ENCODE data around the gene EHD4.

Gene EHD4

DNA sequence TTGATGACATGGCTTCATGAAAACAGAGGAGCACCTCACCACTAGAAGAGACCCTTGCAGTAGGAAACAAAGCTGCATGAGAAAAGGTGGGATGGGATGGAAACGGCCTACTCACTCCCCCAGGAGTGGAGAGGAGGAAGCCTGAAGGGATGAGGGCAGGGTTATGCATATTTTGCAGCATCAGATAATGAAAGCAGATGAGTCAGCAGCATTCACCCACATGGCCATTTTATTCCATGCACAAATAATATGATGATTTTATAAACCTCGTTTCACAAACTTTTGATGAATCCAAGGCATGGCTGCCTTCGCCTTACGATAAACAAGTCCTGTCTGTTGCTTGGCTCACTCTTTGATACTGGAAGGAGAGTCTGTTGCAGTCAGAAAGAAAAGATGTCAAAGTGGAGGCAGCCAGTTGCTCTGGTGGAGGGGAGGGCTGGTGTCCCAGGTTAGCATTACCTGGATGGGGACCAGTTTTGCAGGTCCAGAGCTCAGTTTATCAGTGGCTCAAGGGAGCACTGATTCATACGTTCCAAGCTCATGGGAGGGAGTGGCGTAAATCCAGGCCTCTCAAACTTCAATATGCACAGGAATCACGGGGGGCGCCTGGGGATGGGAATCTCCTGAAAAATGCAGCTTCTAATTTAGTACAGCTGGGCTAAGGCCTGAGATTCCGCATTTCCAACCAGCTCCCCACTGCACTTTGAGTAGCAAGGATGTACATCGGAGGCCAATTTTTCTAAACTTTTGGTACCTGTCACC lies 9.2 kb upstream of the EHD4 start:
- DNase-seq = no peak

DNA sequence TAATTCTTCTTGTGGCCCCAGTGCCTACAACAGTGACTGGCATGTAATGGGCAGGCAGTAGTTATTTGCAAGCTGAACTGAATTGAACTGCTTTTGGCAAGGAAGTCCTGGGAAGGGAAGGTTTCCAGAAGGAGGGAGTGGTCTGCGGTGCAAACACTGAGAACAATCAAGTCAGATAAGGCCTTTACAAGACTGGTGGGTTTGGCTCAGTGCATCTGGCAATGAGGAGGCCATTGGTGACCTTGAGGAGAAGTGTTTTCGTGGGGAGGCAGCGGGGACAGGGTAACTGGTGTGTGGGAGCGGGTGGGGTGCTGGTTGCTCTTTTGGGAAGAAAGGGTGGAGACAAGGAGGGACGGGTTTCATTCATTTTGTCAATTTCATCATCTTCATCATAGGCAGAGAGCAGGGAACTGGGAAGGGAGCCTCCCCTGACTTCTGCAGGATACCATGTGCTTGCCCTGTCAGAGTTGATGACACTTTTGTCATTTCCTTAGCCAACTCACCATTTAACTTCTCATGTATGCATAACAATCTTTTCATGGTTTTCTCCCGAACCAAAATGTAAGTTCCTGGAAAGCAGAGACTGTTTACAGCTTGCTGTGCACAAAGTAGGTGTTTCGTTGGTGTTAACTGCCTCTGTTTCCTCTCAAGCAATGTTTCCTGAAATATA lies 8.4 kb upstream of the EHD4 start:
- DNase-seq = no peak

- DNase-seq = no peak
Measured at GRCh38 chr15:41979493-41980266, 7.3 kb upstream of the EHD4 start.

GRCh38 chr15:41978534-41978933 lies 6.2 kb upstream of the EHD4 start:
- no peak for DNase-seq

- no peak for DNase-seq
Measured at GRCh38 chr15:41977757-41978383, 5.5 kb upstream of the EHD4 start.

GRCh38 chr15:41975669-41976068 lies 3.3 kb upstream of the EHD4 start:
- no peak for DNase-seq

DNA sequence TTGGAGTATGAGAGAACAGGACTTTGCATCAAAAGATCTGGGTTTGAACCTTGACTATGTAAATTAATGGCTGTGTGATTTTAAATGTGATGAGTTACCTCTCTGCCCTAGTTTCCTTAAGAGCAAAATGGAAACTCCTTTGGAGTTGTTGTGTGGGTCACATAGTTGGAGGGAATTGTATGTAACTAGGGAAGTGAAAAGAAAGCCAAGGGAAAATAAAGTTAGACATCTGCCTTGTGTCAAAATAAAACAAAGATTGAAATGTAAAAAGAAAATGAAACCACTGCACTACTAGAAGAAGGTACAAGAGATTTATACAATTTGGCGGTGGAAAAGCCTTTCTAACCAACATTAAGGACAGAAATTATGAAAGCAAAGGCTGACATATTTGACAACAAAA lies 1.7 kb upstream of the EHD4 start:
- DNase-seq = no peak

DNA sequence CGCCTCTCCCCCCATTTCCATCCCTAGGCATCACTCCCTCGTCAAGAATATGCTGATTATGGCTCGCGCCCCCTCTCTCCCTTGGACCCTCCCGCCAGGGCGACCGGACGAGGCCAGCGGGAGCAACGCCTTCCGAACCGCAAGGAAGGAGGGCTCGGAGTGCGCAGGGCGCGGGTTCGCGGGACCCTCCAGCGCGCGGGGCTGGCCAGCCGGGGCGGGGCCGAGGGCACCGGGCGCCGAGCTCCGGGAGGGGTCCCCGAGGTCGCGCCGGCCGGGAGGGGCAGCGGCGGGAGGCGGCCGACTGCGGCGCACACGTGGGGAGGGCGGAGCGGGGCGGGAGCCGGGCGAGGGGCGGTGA lies 483 bp downstream of the EHD4 start:
- DNase-seq = peak in 2 of 58 donors; percentile 24 to 39

DNA sequence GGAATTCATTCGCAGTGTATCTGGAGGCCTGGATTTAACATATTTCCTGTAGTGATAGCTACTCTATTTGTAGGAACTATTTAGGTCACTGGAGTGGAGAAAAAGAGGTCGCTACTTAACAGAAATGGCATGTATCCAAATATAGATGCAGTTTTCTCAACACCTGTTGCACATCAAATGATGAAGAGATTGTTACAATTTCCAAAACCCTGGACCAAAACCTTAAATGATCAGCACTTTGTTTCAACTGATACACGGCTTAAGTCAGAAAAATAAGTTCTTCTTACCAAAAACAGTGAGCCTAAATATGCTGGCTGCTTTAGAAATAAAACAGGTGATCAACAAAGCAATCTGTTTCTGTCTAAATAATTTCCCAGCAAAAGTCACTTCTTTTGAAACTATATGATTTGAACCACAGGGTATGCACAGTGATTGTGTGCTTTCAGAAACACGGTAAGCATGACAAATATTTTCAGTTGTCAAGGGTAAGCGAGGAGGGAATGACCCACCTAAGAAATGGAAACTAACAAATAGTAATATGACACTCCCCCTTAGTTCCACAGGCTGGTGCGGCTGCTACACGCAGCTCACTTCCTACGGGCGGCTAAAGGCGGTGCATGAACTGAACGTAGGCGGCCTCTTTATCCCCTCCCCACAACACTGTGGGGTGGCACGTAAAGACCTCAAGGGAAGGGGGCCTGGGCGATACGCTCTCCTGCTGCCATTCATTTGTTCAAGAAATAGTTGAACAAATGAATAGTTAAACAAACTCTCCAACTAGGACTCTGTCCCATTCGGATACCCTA lies 1.1 kb downstream of the EHD4 start:
- DNase-seq = peak in 8 of 58 donors; percentile 8 to 35 (median 14)

DNA sequence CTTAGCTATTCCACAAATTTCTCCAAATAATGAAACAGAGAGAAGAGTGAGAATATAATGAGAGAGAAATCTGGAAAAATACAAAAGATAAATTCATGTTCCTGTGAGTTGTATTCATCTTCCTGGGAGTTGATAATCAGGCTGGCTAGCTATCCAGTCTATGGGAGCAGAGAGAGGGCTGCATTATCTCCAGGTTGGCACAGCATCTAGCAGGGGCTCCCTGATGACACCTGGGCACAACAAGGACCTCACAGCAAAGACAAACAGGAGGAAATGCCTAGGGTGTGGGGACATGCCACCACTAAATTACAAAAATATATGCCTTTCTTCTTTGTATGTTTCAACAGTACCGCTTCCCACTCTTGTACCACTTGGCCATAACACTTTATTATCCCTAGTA lies 1.9 kb downstream of the EHD4 start:
- DNase-seq = no peak

- no peak for DNase-seq
Measured at GRCh38 chr15:41969851-41970431, 2.4 kb downstream of the EHD4 start.

- DNase-seq = no peak
Measured at GRCh38 chr15:41968701-41969100, 3.7 kb downstream of the EHD4 start.

DNA sequence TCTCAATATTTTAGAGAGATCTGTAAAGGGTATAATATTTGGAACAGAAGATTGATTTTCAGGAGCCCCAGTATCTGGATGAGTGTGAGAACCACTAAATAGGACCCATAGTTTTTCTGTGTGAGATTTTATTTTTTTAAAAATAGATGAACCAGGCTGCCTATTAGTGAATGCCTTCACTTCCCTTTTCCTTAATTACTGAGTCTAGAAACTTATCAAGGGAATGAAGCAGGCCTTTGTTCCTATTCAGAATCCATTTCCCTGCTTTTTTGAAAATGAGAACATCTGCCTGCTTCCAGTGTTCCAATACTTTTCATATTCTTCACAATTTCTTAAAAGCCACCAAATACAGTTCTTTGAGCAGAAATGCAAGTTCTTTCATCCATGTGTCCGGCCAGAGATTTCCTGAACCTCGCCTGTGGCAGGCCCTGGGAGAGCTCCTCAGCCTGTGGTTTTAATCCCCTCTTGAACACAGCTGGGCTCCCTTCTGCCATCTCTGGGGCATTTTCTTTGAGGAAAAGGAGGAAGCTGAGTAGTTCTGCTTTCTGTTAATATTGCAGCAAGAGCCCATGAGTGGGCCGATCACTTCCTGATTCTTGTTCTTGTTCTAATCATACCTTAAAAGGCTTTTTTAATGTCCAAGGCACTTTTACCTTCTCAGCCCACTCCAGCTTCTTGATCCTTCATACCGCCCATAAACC lies 4.7 kb downstream of the EHD4 start:
- DNase-seq = peak in 13 of 58 donors; percentile 3 to 50 (median 15)

DNA sequence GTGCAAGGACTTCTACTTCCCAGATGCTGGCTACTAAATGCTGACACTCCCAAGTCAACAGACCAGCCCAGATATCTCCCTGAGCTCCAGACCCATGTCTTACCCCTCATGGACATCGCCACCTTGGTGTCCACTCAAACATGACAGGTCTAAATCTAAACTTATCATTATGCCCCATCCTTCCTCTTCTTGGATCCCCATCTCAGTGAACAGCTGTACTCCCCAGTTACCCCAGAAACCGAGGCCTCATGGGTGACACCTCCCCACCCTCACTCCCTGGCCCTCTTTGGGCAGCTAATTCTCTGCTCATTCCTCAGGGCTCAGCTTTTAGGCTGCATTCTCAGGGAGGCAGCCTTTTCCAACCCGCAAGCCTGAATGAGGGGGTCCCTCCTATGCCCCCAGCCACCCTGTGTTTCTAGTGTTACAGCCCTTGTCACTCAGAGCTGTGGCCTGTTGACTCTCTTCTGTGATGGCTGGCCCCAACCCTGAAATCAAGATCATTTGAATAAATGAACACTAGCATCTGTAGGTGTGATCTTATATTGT lies 5.4 kb downstream of the EHD4 start:
- DNase-seq = no peak

- DNase-seq = no peak
Measured at GRCh38 chr15:41966414-41966812, 5.9 kb downstream of the EHD4 start.

DNA sequence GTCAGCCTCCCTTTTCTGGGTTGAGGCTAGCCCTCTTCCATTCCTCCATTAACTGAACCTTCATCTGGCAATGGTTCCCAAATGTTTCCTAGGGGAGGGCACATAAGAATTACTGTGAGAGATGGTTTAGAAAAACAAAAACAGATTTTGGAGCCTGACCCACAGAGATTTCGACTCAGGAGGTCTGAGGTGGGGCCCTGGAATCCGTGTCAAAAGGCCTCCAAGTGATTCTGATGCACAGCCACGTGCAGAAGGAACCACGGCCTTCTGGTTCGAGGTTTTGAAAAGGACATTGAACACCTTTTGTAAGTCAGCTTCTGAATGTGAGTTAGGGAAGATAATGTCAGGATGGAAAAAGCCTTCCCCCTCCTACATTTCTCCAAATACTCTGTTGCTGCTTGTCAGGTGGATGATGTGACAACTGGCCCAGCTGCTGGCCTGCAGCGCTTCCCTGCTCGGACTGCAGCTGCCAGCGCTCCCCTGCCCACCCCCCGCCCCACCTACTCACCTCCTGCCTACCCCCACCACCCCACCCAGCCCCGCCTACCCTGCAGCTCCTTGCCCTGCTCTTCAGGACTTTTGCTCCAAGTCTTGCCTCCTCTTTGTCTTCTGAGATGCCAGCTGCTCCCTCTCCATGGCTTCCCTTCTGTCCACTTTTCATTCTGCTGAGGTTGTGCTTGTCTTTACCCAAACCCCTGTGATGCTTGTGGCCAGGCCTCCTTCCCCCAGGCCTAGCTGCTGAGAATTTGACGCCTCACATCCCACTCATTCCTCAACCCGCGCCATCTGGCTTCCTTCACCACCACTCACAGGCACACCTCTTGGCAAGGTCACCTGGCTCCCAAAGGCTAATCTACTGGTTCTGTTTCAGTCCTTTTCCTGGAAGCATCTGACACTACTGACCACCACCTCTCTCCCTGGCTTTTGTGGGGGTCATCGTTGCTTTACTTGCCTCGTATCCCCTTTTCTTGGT lies 6.6 kb downstream of the EHD4 start:
- no peak for DNase-seq

DNA sequence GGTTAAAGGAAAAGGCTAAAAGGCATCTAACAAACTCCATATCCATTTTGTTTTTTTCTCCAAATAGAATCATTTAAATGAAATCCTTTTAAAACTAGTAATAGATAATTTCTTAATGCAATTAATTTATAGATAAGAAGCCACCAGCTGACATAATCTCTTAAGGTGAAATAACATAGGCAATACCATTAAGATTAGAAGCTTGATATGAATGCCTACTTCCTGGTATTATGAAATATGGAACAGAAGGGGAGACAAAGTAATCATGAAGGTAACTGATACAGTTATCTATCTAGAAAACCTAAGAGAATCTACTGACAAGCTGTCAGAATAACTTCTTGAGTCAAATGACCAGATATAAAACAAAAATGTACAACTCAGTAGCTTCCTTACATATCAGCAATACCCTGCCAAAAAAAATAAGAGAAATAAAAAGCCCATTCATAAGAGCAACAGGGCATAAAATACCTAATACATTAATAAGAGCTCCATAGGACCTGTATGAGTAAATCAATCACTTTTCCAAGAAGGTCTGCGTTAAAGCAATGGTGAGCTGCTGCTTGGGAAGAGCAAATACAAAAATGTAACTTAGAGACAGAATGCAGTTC lies 10.7 kb downstream of the EHD4 start:
- DNase-seq = no peak

- DNase-seq = no peak
Measured at GRCh38 chr15:41961001-41961518, 11.3 kb downstream of the EHD4 start.
